ENCODE measurements around the gene ULK2. TPM values are rescaled to one million over a fixed set of nuclear protein-coding genes. Genes with fewer than 3 reads are reported as not detected.

Gene ULK2
- total RNA-seq, 1 experiment from 2014 or later = 5.1 TPM

GRCh38 chr17:19805006-19805405 lies 62.7 kb downstream of the ULK2 start (continued):
- TF ChIP-seq, protein P1, sequence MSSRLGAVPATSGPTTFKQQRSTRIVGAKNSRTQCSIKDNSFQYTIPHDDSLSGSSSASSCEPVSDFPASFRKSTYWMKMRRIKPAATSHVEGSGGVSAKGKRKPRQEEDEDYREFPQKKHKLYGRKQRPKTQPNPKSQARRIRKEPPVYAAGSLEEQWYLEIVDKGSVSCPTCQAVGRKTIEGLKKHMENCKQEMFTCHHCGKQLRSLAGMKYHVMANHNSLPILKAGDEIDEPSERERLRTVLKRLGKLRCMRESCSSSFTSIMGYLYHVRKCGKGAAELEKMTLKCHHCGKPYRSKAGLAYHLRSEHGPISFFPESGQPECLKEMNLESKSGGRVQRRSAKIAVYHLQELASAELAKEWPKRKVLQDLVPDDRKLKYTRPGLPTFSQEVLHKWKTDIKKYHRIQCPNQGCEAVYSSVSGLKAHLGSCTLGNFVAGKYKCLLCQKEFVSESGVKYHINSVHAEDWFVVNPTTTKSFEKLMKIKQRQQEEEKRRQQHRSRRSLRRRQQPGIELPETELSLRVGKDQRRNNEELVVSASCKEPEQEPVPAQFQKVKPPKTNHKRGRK (CRISPR knock-in tag; IDR thresholded peaks at IDR 0.05; ENCODE audit: borderline replicate concordance) = no peak
- TF ChIP-seq ATF3 (CRISPR knock-in tag; conservative IDR thresholded peaks at IDR 0.05) (no peak), ATF6 (CRISPR knock-in tag; IDR thresholded peaks at IDR 0.05) (no peak)

DNA sequence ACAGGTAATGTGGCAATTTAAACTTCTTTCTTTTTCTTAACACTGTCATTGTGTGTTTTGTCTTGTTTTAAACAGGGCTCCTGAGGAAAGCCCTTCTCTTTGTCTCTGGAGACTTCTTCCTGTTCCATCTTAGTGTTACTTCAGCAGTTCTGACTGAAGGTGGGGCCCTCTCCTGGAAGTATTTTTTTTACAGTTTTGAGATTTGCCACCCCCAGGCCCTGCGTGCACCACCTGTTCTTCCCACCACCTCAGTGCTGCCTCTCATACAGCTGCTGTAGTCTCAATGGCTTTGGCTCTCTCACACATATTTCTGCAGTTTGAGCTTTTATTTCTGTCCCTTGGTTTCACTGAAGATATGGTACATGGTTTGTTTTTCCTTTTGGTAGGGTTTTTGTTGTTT lies 67.2 kb downstream of the ULK2 start:
- Mint-ChIP-seq H3K9me3 (peaks cover 30% of the 10 kb centered on the region), H3K27me3 (ENCODE audit: low read depth) (no peaks in the 10 kb centered on the region), H3K4me1 (no peaks in the 10 kb centered on the region), H3K36me3 (peaks cover 28% of the 10 kb centered on the region), H3K4me3 (no peak overlapping the region), H3K27ac (no peak overlapping the region)
- CTCF ChIA-PET = interaction anchor here (0.9 to 2.6 kb wide), 2 partner anchors 12 to 233 kb away, joined by 3 to 6 read pairs; no protein-coding TSS in a partner anchor
- POLR2A ChIA-PET = no interaction called here
- DNase-seq (ENCODE audit: low spot score) (no peak), ATAC-seq (no peak)
- TF ChIP-seq, protein P2, sequence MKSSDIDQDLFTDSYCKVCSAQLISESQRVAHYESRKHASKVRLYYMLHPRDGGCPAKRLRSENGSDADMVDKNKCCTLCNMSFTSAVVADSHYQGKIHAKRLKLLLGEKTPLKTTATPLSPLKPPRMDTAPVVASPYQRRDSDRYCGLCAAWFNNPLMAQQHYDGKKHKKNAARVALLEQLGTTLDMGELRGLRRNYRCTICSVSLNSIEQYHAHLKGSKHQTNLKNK (CRISPR knock-in tag; IDR thresholded peaks at IDR 0.05) = no peak
- TF ChIP-seq E2F5 (CRISPR knock-in tag; IDR thresholded peaks at IDR 0.05) (no peak), TP53 (CRISPR knock-in tag; IDR thresholded peaks at IDR 0.05) (no peak), CTCF (IDR thresholded peaks at IDR 0.05) (no peak), ZBTB43 (CRISPR knock-in tag; IDR thresholded peaks at IDR 0.05) (no peak), ATF2 (CRISPR knock-in tag; IDR thresholded peaks at IDR 0.05; ENCODE audit: borderline replicate concordance, low read depth) (no peak), RORB (CRISPR knock-in tag; IDR thresholded peaks at IDR 0.05) (no peak), PRRX2 (CRISPR knock-in tag; IDR thresholded peaks at IDR 0.05) (no peak)
- TF ChIP-seq, protein P3, sequence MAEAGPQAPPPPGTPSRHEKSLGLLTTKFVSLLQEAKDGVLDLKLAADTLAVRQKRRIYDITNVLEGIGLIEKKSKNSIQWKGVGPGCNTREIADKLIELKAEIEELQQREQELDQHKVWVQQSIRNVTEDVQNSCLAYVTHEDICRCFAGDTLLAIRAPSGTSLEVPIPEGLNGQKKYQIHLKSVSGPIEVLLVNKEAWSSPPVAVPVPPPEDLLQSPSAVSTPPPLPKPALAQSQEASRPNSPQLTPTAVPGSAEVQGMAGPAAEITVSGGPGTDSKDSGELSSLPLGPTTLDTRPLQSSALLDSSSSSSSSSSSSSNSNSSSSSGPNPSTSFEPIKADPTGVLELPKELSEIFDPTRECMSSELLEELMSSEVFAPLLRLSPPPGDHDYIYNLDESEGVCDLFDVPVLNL (CRISPR knock-in tag; IDR thresholded peaks at IDR 0.05; ENCODE audit: borderline replicate concordance, low read depth) = no peak
- TF ChIP-seq, protein P4, sequence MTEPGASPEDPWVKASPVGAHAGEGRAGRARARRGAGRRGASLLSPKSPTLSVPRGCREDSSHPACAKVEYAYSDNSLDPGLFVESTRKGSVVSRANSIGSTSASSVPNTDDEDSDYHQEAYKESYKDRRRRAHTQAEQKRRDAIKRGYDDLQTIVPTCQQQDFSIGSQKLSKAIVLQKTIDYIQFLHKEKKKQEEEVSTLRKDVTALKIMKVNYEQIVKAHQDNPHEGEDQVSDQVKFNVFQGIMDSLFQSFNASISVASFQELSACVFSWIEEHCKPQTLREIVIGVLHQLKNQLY (CRISPR knock-in tag; IDR thresholded peaks at IDR 0.05) = no peak
- TF ChIP-seq, protein P5, sequence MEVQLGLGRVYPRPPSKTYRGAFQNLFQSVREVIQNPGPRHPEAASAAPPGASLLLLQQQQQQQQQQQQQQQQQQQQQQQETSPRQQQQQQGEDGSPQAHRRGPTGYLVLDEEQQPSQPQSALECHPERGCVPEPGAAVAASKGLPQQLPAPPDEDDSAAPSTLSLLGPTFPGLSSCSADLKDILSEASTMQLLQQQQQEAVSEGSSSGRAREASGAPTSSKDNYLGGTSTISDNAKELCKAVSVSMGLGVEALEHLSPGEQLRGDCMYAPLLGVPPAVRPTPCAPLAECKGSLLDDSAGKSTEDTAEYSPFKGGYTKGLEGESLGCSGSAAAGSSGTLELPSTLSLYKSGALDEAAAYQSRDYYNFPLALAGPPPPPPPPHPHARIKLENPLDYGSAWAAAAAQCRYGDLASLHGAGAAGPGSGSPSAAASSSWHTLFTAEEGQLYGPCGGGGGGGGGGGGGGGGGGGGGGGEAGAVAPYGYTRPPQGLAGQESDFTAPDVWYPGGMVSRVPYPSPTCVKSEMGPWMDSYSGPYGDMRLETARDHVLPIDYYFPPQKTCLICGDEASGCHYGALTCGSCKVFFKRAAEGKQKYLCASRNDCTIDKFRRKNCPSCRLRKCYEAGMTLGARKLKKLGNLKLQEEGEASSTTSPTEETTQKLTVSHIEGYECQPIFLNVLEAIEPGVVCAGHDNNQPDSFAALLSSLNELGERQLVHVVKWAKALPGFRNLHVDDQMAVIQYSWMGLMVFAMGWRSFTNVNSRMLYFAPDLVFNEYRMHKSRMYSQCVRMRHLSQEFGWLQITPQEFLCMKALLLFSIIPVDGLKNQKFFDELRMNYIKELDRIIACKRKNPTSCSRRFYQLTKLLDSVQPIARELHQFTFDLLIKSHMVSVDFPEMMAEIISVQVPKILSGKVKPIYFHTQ (CRISPR knock-in tag; IDR thresholded peaks at IDR 0.05) = no peak
- TF ChIP-seq, protein P6, sequence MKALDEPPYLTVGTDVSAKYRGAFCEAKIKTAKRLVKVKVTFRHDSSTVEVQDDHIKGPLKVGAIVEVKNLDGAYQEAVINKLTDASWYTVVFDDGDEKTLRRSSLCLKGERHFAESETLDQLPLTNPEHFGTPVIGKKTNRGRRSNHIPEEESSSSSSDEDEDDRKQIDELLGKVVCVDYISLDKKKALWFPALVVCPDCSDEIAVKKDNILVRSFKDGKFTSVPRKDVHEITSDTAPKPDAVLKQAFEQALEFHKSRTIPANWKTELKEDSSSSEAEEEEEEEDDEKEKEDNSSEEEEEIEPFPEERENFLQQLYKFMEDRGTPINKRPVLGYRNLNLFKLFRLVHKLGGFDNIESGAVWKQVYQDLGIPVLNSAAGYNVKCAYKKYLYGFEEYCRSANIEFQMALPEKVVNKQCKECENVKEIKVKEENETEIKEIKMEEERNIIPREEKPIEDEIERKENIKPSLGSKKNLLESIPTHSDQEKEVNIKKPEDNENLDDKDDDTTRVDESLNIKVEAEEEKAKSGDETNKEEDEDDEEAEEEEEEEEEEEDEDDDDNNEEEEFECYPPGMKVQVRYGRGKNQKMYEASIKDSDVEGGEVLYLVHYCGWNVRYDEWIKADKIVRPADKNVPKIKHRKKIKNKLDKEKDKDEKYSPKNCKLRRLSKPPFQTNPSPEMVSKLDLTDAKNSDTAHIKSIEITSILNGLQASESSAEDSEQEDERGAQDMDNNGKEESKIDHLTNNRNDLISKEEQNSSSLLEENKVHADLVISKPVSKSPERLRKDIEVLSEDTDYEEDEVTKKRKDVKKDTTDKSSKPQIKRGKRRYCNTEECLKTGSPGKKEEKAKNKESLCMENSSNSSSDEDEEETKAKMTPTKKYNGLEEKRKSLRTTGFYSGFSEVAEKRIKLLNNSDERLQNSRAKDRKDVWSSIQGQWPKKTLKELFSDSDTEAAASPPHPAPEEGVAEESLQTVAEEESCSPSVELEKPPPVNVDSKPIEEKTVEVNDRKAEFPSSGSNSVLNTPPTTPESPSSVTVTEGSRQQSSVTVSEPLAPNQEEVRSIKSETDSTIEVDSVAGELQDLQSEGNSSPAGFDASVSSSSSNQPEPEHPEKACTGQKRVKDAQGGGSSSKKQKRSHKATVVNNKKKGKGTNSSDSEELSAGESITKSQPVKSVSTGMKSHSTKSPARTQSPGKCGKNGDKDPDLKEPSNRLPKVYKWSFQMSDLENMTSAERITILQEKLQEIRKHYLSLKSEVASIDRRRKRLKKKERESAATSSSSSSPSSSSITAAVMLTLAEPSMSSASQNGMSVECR (CRISPR knock-in tag; IDR thresholded peaks at IDR 0.05; ENCODE audit: borderline replicate concordance) = no peak
